Measurements from ENCODE around the gene UNC79.
A peak's percentile ranks its signal among the peaks of the same experiment; 100 is the strongest.
"Not testable (repeated sequence)": the region's sequence is repeated elsewhere in the genome, so short reads cannot be mapped to it uniquely, and the experiment has no call there.

Gene UNC79

DNA sequence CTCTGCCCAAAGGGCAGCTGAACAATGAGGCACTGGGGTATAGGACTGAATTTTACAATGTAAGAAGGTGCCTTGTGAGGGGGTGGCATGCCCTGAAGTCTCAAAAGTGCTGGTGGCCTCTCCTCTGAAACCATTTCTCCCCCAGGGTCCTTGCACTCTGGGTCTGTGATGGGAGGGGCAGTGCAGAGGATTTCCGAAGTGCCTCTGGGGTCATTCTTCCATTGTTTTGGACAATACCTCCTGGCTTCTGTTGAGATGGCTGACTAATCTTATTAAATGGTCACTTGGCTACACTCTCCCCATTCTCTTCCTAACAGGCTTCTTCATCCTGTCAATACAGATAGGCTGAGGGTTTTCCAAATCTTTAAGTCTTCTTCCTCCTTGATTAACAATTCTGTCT, 59.3 kb downstream of the UNC79 start:
- DNase-seq (ENCODE audit: insufficient read length, low spot score) (no peak), FAIRE-seq (no peak)

DNA sequence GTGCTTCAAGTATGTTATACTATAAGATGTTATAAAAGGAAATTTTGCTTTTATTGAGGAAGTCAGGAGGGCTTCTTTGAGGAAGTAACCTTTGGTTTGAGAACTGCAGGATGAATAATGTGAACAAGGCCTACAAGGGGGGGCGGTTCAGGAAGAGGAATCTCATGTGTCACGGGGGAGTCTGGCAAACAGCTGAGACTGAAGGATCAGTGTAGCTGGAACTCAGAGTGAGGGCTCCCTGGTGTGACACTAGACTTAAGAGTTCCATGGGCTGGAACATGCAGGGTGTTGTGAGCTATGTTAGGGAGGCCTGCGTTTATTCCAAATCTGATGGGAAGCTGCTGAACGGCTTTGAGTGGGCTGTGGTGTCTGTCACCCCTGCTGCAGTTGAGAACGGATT, 62.3 kb downstream of the UNC79 start:
- no peak for FAIRE-seq
- DNase-seq (ENCODE audit: insufficient read length, low spot score), result no peak

DNA sequence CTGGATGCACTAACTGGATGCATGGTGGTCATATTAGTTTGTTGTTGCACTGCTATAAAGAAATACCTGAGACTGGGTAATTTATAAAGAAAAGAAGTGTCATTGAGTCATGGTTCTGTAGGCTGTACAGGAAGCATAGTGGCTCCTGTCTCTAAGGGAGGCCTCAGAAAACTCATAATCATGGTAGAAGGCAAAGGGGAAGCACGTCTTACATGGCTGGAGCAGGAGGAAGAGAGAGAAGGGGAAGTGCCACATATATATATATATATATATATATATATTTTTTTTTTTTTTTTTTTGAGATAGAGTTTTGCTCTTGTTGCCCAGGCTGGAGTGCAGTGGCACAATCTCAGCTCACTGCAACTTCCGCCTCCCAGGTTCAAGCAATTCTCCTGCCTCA, 62.9 kb downstream of the UNC79 start:
- not testable (repeated sequence) for FAIRE-seq; DNase-seq (ENCODE audit: insufficient read length, low spot score)

- DNase-seq (ENCODE audit: insufficient read length, low spot score) (no peak), FAIRE-seq (no peak)
Measured at GRCh38 chr14:93496856-93497741, 66.4 kb downstream of the UNC79 start.

DNA sequence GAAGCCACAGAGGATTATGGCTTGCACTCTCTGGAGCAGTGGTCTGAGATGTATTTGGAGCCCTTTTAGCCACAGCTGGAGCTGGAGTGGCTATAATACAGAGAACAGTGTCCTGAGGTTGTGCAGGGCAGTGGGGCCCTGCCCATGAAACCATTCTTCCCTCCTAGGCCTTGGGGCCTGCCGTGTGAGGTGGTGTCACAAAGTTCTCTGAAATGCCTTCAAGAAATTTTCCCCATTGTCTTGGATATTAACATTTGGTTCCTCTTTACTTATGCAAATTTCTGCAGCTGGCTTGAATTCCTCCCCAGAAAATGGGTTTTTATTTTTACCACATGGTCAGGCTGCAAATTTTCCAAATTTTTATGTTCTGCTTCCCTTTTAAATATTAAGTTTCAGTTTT, 79.3 kb downstream of the UNC79 start:
- FAIRE-seq (no peak), DNase-seq (ENCODE audit: insufficient read length, low spot score) (no peak)

GRCh38 chr14:93511001-93511400, 80.3 kb downstream of the UNC79 start:
- FAIRE-seq, result no peak
- DNase-seq (ENCODE audit: insufficient read length, low spot score), result no peak

- DNase-seq (ENCODE audit: insufficient read length, low spot score) (no peak), FAIRE-seq (no peak)
Measured at GRCh38 chr14:93520053-93520607, 89.4 kb downstream of the UNC79 start.

- DNase-seq (ENCODE audit: insufficient read length, low spot score) (no peak), FAIRE-seq (no peak)
Measured at GRCh38 chr14:93522221-93522620, 91.5 kb downstream of the UNC79 start.

- not testable (repeated sequence) for FAIRE-seq; DNase-seq (ENCODE audit: insufficient read length, low spot score)
Measured at GRCh38 chr14:93525216-93525615, 94.5 kb downstream of the UNC79 start.

- DNase-seq (ENCODE audit: insufficient read length, low spot score), result no peak
- no peak for FAIRE-seq
Measured at GRCh38 chr14:93525696-93526451, 95.1 kb downstream of the UNC79 start.

DNA sequence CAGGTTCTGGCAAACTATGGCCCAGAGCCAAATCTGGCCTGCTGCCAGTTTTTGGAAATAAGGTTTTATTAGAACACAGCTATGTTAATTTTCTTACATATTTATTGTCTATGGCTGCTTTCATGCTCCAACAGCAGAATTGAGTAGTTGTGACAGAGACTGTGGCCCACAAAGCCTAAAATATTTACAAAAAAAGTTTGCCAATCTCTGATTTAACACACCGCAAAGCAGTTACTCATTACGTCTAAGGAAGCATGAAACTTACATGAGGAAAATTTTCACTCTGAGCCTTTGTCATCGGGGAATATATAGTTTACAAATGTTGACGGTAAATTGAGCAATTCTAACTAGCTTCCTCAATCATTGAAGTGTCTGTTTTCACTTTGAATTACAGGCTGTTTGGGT, 96.5 kb downstream of the UNC79 start:
- DNase-seq (ENCODE audit: insufficient read length, low spot score) (no peak), FAIRE-seq (peak; percentile 81)

GRCh38 chr14:93528884-93529558, 98.3 kb downstream of the UNC79 start:
- FAIRE-seq, result no peak

GRCh38 chr14:93531644-93532043, 100.9 kb downstream of the UNC79 start:
- FAIRE-seq, result no peak
- no peak for DNase-seq (ENCODE audit: insufficient read length, low spot score)

More at GRCh38 chr14:93528884-93529558, 98.3 kb downstream of the UNC79 start:
- DNase-seq (ENCODE audit: insufficient read length, low spot score), result no peak

GRCh38 chr14:93532541-93532940, 101.8 kb downstream of the UNC79 start:
- FAIRE-seq, result no peak
- no peak for DNase-seq (ENCODE audit: insufficient read length, low spot score)

DNA sequence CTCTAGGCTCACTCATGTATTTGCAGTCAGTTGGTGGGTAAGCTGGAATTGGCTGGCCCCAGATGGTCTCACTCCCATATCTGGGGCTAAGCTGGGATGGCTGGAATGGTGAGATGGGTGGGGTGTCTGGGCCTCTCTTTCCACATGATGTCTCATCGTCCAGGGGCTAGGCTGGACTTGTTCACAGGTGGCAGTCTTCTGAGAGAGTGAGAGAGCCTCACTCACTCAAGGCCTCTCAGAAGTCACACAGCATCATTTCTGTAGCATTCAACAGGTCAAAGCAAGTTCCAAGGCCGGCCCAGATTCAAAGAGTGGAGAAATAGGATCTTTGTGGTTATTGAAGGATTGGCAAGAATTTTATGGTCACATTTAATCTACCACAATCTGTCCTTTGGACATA, 102.7 kb downstream of the UNC79 start:
- FAIRE-seq (no peak), DNase-seq (ENCODE audit: insufficient read length, low spot score) (no peak)

GRCh38 chr14:93533842-93534241, 103.1 kb downstream of the UNC79 start:
- FAIRE-seq, result peak; percentile 95

GRCh38 chr14:93535537-93535936, 104.8 kb downstream of the UNC79 start:
- DNase-seq (ENCODE audit: insufficient read length, low spot score), result no peak
- no peak for FAIRE-seq

More at GRCh38 chr14:93533842-93534241, 103.1 kb downstream of the UNC79 start:
- no peak for DNase-seq (ENCODE audit: insufficient read length, low spot score)

GRCh38 chr14:93536945-93537344, 106.2 kb downstream of the UNC79 start:
- no peak for FAIRE-seq

GRCh38 chr14:93537951-93538350, 107.2 kb downstream of the UNC79 start:
- no peak for FAIRE-seq
- DNase-seq (ENCODE audit: insufficient read length, low spot score), result no peak

More at GRCh38 chr14:93536945-93537344, 106.2 kb downstream of the UNC79 start:
- DNase-seq (ENCODE audit: insufficient read length, low spot score), result no peak

DNA sequence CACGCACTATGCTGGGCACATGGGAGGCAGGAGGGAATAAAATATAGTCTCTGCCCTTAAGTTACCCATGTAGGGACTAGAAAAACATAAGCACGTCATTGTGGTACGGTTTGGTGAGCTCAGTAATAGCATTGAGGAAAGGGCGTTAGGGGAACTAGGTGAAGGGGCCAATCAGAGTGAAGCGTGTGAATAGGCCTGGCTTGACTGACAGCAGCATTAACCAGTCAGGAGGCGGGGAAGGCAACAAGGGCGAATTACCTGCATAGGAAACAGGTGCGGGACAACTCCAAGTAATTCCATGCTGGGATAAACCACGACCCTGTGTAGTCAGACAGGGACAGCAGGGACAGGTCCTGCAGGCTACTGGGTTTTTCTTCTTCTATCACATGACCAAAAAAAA, 107.7 kb downstream of the UNC79 start:
- DNase-seq (ENCODE audit: insufficient read length, low spot score), result no peak
- no peak for FAIRE-seq

DNA sequence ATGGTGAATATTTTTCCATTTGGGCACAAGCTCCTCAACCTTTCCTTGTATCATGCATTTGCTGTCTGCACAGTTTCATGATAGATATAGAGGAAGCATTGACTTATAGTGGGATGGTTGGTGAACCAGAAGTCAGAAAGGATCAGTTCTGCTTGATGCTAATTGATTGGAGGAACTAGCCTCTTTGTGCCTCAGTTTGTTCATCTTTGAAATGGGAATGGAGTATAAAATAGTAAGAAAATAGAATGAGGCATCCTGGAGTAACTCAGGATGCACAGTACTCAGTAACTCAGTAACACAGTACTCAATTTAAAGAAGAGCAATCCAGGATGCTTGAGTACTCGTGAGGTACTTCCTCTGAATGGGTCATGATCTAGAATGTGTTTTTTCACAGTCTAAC, 109.5 kb downstream of the UNC79 start:
- DNase-seq (ENCODE audit: insufficient read length, low spot score), result no peak
- no peak for FAIRE-seq

Measured in GM19239 (cell line).